NCI-H1417 treated with DMSO at 0.1 percent for 48 hours (cell line): Measurements from ENCODE around the gene NOXRED1.
A peak's percentile ranks its signal among the peaks of the same experiment; 100 is the strongest.

Source experiments
- DNase-seq: peaks from one replicate; lab custom pipeline; 2025; lab: John Stamatoyannopoulos, UW

NOXRED1 gene

GRCh38 chr14:77409131-77409533, 14.2 kb downstream of the NOXRED1 start:
- no peak for DNase-seq

GRCh38 chr14:77407158-77407557, 16.2 kb downstream of the NOXRED1 start:
- no peak for DNase-seq

DNA sequence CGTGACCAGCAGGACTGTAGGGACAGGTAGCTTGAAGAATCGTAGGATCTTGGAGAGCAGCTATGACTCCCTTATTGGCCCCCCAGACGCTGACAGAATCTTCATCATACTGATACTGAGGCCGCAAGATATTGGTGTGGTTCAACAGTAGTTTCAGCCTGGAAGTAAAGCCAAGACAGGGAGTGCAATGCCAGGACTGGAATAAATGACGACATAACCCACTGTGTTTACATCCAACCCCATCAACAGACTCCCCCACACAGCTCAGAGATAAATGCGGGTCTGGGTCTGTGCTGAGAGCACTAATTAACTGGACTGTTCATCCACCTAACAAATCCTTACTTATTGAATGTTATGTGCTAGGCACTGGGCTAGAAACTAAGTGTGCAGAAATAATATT, 16.6 kb downstream of the NOXRED1 start:
- no peak for DNase-seq

- DNase-seq = no peak
These were observed 17.2 kb downstream of the NOXRED1 start for GRCh38 chr14:77406086-77406485.

GRCh38 chr14:77403768-77404167, 19.6 kb downstream of the NOXRED1 start:
- DNase-seq = no peak

- no peak for DNase-seq
These were observed 23.1 kb downstream of the NOXRED1 start for GRCh38 chr14:77400216-77400615.

DNA sequence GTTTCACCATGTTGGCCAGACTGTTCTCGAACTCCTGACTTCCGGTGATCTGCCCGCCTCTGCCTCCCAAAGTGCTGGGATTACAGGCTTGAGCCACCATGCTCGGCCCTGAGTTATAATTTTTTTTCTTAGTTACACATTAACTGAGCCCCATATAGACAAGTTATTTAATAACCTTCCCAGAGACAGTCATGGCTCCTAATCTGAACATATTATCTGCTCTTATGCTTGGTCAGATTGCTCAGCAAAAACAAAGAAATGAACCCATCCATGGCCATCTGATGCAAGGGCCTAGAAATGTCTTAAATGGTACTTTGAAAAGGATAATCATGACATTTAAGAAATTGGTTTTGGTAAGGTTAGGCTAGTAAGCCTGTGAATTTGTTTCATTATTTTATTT, 33.1 kb downstream of the NOXRED1 start:
- no peak for DNase-seq

- DNase-seq = no peak
These were observed 44.6 kb downstream of the NOXRED1 start for GRCh38 chr14:77378701-77379100.

- DNase-seq = no peak
These were observed 45.9 kb downstream of the NOXRED1 start for GRCh38 chr14:77377502-77377844.

- DNase-seq = peak; percentile 82
These were observed 46.4 kb downstream of the NOXRED1 start, which contains the start of the genes SAMD15 and TMED8 for GRCh38 chr14:77376771-77377501. TSS of gene SAMD15 (plus strand) at chr14:77377379. CDS start at chr14:77377419, 40 bp downstream. TSS of gene TMED8 (minus strand) at chr14:77377094. CDS start at chr14:77377053, 41 bp downstream.

GRCh38 chr14:77375973-77376770, 47.2 kb downstream of the NOXRED1 start:
- no peak for DNase-seq

DNA sequence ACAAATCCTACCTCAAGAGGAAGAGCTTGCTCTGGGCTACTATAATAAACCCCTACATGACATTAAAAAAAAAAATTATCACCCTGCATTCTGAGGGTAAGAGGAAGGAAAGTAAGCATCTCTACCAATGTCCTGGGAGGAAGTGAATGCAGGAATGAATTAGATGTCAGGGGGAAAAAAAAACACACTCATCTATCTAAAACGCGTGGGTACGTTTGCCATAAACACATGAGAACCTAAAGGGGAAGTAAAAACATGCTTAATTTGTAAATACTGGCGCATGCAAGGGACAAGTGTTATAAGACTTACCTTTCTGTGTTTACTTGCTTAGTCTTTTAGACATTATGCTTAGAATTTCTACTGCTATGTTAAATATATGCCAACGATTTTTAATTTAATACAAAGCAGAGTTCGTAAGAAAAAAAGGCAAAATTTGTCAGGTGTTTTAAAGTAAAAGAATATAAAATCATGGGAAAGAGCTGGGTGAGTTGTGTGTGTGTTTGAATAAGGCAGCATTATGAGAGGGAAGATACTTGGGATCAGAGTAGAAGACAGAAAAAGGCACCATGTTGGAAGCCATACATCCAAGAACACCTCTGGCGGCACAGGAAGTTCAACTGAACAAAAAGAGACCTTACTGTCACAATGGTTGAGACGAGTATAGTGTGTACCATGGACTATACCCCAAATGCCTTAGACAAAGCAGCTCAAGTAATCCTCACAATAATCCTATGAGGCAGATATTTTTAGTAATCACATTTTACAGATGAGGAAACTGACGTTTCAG, 48.0 kb downstream of the NOXRED1 start:
- no peak for DNase-seq

DNA sequence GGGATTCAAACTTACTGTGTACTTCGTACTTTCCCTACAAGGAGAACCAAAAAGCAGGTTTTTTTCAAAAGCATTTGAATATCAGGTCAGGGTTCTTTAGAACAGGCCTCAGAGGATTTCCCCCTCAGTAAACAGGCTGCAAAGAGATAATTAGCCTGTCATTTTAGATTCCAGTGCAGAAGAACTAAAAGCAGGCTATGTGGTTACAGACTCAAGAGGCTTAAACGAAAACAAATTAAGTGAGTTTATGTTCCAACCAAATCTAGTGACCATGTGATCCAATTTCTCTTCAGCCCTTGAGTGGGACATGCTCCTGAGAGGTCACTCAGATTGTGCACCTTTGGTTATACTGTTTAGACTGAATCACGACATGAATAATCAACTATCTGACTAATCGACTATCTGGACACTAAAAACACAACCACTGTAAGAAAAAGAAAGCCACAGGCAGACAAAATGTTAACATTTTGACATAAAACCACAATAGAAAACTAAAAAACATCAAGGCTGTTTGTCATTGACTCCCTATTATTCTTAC, 51.0 kb downstream of the NOXRED1 start:
- DNase-seq = no peak

- DNase-seq = no peak
These were observed 54.0 kb downstream of the NOXRED1 start for GRCh38 chr14:77369285-77369684.

DNA sequence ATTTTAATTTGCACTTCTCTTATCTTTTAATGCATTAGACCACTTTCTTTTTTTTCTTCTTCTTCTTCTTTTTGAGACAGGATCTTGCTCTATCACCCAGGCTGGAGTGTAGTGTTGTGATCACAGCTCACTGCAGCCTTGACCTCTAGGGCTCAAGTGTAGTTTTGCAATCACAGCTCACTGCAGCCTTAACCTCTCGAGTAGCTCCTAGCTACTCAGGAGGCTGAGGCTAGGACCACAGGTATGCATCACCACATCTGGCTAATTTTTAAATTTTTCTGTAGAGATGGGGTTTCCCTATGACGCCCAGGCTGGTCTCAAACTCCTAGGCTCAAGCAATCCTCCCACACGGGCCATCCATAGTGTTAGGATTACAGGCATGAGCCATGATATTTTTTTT, 59.2 kb downstream of the NOXRED1 start:
- DNase-seq = no peak

- no peak for DNase-seq
These were observed 63.7 kb downstream of the NOXRED1 start for GRCh38 chr14:77359626-77360025.

DNA sequence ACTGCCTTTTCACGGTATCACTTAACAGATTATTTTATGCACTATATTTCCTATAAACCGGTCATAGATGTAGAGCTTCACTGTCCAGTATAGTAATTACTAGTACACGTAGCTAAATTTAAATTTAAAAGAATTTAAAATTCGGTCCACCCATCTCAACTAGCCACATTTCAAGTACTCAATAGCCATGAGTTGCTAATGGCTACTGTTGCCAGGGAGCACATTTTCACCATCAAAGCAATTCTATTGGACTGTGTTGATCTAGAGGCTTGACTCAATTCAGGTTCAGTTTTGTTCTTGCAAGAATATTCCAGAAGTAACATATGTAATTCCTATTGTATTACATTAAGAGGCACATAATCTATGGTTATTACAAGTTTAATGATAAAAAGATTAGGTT, 66.4 kb downstream of the NOXRED1 start:
- DNase-seq = no peak

DNA sequence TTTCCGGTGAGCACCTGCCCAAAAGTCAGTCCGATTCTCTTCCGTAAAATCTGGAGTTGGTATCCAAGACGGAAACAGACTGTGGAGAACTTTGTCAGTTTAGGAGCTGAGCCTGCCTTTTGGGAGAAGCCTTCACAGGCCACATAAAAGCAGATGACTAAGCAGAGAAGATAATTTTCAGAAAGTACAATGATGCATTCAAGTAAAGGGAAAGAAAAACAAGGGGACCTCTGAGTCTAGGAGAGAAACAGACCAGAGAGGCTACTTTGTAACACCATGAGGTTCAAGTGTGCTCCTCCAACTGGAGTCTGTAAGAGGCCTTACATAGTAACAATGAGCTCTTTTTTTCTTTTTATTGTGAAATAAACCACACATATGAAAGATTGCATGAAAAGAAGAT, 67.5 kb downstream of the NOXRED1 start:
- no peak for DNase-seq

GRCh38 chr14:77353469-77354141, 69.7 kb downstream of the NOXRED1 start:
- no peak for DNase-seq

DNA sequence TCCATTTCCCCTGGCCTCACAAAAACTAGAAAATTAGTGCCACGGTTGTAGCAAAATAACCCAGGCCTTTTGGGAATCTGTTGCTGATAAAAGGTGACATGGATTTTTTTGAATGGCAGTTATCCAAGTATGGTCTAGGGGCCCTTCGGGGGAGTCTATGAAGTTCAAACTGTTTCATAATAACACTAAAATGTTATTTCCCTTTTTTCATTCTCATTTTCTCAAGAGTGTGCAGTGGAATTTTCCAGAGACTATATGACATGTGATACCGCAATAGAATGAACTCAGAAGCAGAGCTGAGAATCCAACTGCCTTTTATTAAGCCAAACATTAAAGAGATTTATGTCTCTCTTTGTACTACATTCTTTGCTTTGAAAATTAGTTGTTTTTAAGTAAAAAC, 75.6 kb downstream of the NOXRED1 start:
- no peak for DNase-seq

GRCh38 chr14:77346495-77346894, 76.8 kb downstream of the NOXRED1 start:
- no peak for DNase-seq
